Measurements from ENCODE around the gene SORL1.

SORL1 gene

GRCh38 chr11:121513807-121514206, 61.7 kb downstream of the SORL1 start:
- no peak for DNase-seq

- DNase-seq, result peak; percentile 56 to 62
Measured at GRCh38 chr11:121514432-121515334, 62.6 kb downstream of the SORL1 start.

DNA sequence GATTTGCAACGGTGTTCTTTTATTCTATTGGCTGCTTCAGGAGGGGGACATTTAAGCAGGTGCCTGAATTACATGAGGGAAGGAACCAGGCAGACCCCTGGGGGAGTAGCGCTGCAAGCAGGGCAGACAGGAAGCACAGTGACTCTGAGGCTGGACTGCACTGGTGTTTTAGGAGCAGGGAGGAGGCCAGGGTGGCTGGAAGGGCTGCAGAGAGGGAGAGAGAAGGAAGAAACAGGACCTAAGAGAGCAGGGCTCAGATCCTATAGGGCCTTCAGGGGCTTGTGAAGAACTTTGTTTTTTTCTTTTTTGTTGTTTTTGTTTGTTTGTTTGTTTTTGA, 63.2 kb downstream of the SORL1 start:
- no peak for DNase-seq

- DNase-seq, result no peak
Measured at GRCh38 chr11:121517996-121518395, 65.9 kb downstream of the SORL1 start.

DNA sequence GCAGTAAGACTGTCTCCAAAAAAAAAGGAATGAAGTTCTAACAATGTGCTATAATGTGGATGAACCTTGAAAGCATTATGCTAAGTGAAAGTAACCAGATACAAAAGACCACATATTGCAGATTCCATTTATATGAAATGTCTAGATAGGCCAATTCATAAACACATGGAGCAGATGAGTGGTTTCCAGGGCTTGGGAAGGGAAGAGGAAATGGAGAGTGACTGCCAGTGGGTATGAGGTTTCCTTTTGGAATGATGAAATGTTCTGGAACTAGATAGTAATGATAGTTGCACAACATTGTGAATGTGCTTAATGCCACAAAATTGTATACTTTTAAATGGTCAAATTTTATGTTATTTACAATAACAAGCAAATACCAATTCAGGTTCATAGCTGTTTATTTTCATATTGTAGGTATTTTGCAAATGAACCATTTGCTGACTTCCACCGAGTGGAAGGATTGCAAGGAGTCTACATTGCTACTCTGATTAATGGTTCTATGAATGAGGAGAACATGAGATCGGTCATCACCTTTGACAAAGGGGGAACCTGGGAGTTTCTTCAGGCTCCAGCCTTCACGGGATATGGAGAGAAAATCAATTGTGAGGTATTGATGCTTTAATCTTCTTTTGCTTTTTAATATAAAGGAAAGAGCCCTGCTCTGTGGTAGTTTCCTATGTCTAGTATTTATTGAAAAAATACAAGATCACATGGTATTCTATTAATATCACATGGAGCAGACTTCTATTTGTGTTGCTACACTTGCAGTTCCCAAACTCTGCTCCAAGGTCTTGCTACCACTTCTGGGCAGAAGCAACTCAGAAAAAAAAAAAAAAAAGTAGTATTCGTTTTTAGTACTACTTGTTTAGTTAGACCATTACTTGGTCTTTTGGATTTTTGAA, 68.4 kb downstream of the SORL1 start:
- DNase-seq, result no peak

DNA sequence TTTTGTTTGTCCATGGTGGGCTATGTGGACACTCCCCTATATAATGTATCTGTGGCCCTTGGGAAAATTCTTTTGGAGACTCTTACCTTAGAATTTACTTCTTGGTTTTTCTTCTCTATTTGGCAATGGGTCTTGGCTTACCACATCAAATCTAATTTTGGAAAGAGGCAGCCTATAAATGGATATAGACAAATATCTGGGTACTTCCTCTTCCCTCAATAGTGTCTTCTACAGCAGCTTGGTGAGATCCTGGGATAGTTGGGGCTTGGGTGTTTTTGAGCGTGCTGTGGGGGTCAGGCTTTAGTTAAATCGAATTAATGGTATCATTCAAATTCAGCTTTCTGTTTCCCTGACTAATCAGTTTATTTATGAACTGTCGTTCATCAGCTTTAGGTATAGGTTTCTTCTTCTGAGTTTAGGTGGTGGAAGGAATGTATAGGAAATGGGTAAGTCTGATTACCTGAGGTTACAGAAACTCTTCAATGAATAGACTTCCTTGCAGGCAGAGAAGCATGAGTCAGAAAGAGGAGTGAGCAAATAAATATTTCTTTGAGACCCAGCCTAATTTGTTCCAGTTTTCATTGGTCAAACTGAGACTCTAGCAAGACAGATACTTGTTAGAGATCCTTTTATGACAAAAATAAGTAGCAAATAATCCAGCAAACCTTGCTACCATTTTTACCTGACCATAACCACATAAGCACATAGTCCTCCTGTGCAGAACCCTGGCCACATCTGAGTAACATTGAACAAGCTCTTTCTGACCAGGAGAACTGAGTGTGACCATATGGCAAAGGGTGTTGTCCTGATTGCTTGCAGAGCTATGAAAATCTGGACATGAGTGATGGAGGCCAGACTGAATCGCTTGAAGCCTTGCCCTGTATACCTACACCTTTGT, 69.3 kb downstream of the SORL1 start:
- no peak for DNase-seq

- DNase-seq, result no peak
Measured at GRCh38 chr11:121522043-121522941, 70.2 kb downstream of the SORL1 start.

DNA sequence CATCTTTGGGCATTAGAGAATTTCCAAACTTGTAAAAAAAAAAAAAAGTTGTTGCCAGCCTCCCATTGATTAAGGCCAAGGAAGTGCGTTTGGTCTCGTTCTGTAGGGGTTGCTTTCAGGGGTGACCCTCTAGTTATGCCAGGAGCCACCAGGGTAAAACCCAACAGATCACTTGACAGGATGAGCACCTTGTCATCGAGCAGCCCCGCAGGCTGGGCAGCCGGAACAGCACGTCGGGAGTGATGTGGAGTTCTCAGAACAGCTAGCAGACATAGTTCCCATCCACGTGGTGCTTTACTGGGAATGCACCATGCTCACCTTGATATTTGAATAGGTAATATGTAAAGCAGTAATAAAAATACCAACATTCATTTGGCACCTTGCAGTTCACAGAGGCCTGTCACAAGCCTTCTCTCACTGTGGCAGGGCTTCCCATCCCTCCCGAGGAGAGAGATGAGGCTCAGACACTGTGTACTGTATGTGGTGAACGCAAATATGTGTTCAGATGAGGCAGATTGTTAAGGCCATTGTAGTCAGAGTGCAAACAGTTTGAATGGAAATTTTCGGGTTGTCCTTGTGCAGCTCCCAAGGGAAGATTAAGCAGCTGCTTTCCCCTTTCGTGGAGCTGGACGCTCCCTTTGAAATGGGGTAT, 71.6 kb downstream of the SORL1 start:
- DNase-seq, result peak in 1 of 2 experiments; percentile 83

GRCh38 chr11:121524233-121524631, 72.1 kb downstream of the SORL1 start:
- DNase-seq, result peak; percentile 56 to 83

GRCh38 chr11:121525376-121525775, 73.3 kb downstream of the SORL1 start:
- DNase-seq, result no peak

DNA sequence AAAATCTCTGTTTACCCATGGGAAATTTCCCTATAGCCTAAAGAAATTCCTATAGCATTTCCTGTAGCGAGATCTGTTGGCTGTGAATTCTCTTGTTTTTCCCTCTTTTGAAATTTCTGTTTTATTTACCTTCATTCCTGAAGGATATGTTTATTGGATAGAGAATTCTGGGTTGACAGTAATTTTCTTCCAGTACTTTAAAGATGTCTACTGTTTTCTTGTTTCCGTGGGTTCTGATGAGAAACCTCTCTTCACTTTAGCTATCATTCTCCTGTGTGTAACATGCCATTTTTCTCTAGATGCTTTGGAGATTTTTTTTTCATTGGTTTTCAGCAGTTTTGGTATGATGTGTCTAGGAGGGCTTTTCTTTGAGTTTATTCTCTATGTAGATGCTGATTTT, 78.1 kb downstream of the SORL1 start:
- DNase-seq, result no peak

DNA sequence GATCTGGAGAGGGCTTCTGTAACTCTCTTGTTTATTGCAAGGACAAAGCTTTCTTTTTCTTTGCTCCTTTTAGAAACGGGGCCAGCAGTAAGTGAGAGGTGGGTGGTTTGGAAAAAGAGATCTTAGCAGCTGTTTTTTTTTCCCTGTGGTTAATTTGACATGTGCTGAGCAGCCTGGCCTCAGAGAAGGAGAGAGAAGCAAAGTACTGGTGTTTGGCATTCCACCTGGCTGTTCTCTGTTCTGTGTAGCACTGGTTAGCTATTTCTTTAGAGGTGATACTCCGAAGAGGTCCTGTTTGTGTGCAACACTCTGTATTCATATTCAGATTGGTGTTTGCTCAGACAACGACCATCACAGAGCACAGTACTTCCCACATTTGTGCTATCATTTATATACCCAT, 81.5 kb downstream of the SORL1 start:
- no peak for DNase-seq

- no peak for DNase-seq
Measured at GRCh38 chr11:121534131-121535093, 82.3 kb downstream of the SORL1 start.

DNA sequence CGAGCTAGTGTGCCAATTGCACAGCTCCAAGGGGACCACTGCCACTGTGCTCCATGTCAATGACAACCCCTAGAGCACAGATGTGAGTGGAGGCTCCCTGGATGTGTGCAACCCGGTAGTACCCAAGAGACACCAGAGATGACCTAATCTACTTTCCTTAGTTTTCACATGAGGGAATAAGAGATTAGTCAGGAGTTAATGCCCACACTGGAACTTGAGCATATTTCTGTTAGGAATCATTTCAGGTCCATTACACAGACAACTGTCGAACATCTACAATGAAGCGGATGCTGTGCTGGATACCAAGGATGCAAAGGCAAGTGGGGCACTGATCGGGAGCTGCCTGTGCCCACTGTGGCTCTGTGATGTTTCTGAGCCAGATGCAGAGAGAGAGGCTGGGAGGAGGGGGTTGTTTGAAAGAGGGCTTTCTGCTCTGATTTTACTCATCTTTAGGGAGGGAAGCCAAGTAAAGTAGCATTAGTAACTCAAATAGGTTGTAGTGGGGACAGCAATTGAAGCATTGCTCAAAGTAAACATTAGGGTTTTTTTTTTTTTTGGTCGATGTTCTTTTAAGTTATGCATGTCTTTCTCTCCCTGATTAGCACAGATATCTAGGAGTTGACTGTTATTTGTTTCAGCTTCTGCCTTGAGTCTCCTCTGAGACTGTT, 83.1 kb downstream of the SORL1 start:
- no peak for DNase-seq

DNA sequence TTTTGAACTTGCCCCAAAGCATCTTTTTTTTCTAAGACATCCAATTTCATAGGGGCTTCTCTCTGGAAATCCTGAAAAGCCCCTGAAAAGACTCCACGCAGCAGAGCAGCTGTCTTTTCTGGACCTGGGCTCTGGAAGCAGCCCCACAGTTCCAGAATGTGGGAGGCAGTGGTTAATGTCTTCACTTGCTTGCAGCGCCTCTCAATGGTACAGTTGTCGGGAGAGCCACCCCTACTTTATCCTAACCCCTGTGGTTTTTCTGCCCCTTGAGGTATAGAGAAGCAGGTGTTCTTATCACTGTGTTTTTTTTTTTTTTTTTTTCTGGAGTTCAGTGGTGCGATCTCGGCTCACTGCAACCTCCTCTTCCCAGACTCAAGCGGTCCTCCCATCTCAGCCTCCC, 84.0 kb downstream of the SORL1 start:
- DNase-seq, result no peak

- no peak for DNase-seq
Measured at GRCh38 chr11:121538054-121538453, 85.9 kb downstream of the SORL1 start.

DNA sequence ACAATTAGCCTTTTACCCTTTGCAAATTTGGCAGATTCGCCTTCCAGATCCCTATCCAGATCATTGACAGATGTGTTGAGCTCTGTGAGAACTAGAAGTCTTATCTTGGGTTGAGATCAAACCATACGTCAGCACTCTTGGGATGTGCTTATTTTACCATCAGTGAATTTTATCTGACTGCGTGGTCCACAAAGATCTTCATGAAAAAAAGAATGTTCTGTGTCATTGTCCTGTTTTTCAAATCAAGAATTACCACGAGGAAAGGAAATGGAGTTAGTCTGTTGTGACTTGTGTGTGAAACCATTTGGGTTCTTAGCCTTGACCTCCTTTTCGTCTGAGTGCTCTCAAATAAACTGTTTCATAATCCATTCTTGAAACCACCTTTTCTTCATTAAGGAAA, 86.9 kb downstream of the SORL1 start:
- DNase-seq, result no peak

GRCh38 chr11:121540627-121541026, 88.5 kb downstream of the SORL1 start:
- no peak for DNase-seq

DNA sequence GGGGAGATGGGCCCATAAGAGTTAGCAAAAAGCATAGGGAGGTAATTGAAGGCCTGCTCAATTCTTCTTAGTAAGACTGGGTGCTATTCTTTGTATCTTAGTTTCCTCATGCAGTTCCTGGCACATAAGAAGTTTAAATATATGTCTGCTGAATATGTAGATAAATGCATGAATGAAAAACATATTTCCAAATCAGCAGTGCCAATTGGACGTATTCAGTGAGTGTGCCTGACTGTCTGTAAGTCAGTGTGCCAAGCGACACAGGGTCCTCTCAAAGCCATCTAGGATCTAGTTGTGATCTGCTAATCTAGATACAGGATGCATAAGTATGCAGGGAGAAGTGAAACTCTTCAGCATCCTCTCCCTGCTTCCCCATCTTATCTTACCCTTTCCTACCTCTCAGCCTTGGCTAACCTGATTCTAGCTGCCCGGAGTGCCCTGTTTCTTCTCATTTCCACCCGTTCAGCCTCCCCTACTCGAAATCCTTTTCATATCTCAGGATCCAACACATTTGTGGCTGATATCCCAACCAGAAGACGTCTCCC, 91.8 kb downstream of the SORL1 start:
- DNase-seq, result no peak

All from NCI-H187 (cell line).